Upper lobe of left lung (tissue), 4 donors: ENCODE data around the gene DLG4.

Source experiments
- CTCF ChIP-seq, 6 experiments: fragments of 450-650 bp in 4 of 6; fragments of 200-600 bp in 2 of 6; sonication (generic) in 2 of 6; IDR thresholded peaks; one replicate each; pipeline ENCODE4 v1.5.1; 2016 to 2019; ENCODE audit warnings: antibody characterized with exemption in 6 of 6
- POLR2A ChIP-seq, 4 donors: fragments of 450-650 bp; IDR thresholded peaks; one replicate each; pipeline ENCODE4 v1.5.1; 2016 to 2017; ENCODE audit warnings: antibody characterized with exemption in 4 of 4, mild to moderate bottlenecking in 2 of 4

- TF ChIP-seq POLR2A (IDR thresholded peaks at IDR 0.05) (no peak), CTCF (IDR thresholded peaks at IDR 0.05) (no peak)
Measured at GRCh38 chr17:7218758-7219157, 878 bp downstream of the DLG4 start.
